GM21737 (cell line): Measurements from ENCODE around the gene ASB17.
"Not testable (repeated sequence)": the region's sequence is repeated elsewhere in the genome, so short reads cannot be mapped to it uniquely, and the experiment has no call there.

Experiments
- ATAC-seq: cut with Tn5 transposase; IDR thresholded peaks from one replicate; pipeline ENCODE4 v1.9.1; 2021; ENCODE audit warnings: mild to moderate bottlenecking, moderate library complexity; ENCODE audit not compliant: unreplicated experiment

ASB17 gene, protein sequence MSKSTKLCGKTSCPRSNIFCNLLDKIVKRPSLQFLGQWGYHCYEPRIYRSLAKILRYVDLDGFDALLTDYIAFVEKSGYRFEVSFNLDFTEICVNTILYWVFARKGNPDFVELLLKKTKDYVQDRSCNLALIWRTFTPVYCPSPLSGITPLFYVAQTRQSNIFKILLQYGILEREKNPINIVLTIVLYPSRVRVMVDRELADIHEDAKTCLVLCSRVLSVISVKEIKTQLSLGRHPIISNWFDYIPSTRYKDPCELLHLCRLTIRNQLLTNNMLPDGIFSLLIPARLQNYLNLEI

DNA sequence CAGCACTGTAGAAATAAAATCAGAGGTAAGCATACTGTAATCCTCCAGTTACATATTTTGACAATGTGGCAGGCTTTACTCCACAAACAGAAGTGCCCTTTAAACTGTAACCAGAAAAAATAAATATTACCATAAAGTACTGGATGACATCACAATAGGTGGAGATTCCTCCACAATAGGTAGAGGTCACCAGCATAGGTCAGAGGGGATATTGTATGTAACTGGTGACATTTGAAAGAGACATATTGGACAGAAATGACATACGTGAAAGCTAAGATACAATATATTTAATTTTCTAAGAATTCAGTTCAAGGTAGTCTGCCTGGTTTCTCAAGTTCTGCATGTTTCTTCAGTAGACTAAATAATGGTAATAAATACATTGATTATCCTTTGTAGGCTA lies at the start of gene ASB17:
Gene ASB17, minus strand, starts transcription at position 101 of the 400 bp plus-strand sequence. CDS start 113 bp downstream, outside the sequence.
- no peak for ATAC-seq

DNA sequence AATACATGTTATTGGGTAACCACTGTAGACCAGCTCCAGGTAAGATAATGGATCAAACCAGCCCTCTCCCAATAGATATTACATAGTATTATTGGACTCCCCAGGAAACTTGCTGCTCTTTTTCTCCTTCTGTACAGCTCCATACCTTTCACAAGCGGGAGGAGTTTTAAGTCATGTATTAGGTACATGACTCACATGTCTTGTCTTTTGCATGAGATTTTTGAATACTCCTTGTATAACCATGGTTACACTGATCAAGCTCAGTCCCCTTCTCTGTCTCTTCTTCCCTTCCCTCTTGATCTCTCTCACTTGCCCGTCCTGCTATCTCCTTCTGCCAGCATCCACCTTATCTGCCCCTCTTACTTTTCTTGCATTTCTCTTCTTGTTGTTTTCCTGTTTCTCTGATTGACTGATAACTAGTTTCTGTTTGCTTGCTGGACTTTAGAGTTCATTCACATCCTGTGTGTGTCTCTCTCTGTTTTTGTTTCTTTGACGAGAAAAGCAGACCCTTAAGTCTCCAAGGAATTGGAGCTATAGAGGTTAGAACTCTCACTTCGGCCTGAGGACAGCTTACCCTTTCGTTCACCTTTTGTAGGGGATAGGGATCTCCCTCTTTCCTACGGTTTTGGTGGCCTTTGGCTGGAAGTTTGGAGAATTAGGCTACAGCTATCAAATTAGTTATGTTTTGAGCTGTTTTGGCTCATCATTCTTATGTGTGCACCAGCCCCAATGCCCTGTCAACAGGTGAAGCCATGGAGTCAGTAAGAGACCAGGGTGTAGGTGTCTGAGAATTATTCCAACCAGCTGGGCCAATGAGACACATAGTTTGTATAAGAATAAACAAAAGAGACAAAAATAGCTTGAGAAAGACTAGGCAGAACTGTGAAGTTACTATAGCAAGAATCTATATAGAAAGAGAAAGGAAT lies 49.0 kb upstream of the ASB17 start:
- ATAC-seq = peak; percentile 53

DNA sequence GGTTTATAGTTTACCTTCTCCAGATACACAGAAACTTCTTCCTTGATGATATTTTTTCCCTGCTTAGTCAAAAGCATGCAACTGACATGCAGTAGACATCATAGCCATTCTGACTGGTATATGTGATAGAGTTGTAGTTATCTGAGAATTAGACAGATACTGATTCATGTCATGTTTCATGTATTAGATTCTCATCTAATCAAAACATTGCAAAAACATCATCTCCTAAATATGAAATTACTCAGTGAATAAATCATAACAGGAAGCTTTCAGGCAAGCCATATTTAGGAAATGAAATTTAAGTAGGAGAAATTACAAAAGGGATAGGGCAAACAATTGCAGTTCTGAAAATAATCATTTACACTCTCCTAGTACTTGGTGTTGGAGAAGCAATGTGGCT lies 38.4 kb upstream of the ASB17 start:
- ATAC-seq = no peak

DNA sequence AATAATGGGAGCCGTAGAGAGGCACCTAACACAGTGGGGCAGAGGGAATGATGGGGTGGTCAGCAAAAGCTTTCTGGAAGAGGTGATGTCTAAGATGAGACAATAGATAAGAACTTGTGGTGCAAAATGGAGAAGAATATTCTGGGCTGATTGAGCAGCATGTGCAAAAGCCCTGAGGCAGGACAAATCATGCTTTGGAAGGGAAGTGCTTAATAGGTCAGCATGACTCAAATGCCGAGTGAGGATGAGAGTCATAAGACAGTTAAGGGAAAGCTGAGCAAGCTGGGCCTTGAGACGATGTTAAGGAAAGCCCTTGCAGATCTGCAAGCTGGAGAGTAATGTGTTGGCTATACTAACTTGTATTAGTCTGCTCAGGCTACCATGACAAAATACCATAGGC lies 37.3 kb upstream of the ASB17 start:
- ATAC-seq = no peak

DNA sequence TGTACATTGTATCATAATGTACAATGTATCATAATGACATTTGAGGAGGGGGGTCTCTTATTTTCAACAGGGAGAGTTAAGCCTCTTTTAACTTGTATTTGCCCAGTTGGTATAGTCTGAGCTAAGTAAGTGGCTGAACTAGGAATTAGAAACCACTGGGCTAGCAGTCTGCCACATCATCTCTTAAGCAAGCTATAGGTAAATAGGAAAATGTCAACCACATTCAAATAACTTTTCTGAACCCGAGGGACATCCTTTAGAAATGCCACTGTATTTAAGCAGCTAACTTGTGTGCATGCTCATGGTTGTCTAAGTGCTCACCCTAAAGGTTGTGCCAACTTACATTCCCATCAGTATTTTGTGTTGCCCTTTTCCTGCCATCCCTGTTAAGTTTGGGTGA lies 35.5 kb upstream of the ASB17 start:
- ATAC-seq = no peak

DNA sequence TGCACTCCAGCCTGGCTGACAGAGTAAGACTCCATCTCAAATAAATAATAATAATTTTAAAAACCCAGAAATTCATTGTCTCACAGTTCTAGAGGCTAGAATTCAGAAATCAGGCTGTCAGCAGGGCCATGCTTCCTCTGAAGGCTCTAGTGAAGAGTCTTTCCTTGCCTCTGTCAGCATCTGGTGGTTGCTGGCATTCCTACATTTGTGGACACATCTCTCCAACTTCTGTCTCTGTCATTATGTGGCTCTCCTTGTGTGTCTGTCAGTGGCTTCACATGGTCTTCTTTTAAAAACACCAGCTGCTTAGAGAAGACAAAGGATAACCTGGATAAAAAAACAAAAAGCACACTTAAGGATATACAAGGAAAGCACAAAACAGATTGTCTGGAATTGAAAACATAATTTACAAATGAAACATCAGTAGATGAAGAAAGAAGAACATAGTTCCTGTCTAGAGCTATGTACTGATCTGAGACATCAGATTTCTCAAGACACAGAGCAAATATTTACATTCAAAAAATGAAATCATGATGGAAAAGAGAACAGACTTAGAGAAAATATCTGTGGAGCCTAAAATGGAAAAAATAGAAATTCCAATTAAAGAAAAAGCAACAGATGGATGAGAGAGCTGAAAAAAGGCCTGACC lies 32.7 kb upstream of the ASB17 start:
- ATAC-seq = no peak

DNA sequence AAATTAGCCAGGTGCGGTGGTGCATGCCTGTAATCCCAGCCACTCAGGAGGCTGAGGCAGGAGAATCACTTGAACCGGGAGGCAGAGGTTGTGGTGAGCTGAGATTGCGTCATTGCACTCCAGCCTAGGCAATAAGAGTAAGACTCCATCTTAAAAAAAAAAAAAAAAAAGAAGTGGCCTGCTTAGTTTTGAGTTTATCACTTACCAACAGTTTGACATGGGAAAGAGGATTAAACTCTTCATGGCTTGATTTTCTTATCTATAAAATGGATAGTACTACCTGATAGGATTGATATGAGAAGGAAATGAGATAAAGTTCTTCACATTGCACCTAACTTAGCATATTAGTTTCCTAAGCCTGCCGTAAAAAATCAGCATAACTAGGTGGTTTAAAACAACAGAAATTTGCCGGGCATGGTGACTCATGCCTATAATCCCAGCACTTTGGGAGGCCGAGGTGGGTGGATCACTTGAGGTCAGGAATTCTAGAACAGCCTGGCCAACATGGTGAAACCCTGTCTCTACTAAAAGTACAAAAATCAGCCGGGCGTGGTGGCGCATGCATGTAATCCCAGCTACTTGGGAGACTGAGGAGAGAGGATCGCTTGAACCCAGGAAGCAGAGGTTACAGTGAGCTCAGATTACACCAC lies 32.0 kb upstream of the ASB17 start:
- ATAC-seq = not testable (repeated sequence)

DNA sequence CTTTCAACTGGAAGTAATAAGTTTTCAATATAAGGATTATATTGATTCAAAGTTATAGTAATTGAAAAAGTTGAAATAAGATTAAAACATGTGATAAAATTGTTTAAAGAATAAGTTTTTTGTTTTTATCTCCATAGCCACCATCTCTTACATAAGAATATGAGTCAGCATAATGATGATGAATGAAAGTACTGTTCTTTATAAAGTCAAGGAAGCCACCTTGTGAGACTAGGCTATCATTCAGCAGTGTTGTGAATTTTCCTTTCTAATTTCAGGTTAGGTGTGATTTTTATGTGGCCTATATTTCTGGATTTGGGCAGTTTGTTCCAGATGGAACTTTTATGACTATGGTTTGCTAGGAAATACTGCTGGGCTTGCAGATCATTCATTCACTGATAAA lies 22.4 kb upstream of the ASB17 start:
- ATAC-seq = no peak

DNA sequence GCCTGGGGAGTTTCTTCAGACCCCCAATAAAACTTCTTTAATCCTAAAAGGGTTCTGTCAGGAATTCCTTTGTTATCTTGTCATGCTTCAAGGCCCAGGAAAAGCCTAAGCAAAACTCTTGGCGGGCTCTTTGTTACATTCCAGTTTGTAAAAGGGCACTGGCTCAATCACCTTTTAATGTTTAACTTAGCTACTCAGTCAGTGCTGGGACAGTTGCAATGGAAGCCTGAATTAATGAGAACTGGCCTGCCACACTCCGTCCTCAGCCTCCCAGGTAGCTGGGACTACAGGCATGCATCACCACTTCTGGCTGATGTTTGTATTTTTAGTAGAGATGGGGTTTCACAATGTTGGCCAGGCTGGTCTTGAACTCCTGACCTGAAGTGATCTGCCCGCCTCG lies 21.3 kb upstream of the ASB17 start:
- no peak for ATAC-seq

DNA sequence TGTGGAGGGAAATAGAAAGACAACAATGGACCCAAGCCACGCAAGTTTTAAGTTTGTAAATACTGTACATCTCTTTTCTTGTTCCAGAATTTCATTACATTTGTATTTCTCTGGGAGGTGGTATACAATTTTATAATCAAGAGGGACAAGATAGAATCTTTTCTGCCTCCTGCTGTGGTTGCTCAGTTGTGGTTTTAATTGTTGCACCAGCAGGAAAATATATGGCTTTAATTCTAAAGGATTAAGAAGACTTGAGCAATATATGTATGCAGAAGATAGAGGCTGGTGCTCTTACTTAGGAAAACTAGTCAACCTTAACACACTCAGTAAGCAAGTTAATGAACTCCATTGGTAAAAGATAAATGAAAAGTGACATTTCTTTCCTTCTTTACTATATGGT lies 19.8 kb upstream of the ASB17 start:
- no peak for ATAC-seq

DNA sequence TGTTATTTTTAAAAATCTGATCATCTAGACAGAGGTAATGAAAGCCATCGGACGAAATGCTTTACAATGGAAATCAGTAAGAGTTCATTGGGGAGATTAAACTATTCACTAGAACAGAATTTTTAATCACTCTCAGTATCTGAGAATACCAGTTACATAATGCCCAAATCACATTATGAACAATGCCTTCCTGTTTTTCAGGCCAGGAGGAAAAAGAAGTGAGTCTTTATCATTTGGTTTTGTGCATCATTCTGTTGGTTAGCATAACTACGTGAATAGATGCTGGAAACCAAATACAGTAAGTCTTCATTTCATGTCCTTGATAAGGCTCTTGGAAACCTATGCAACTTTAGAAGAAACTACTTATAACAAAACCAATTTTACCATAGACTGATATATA lies 18.0 kb upstream of the ASB17 start:
- ATAC-seq = no peak

DNA sequence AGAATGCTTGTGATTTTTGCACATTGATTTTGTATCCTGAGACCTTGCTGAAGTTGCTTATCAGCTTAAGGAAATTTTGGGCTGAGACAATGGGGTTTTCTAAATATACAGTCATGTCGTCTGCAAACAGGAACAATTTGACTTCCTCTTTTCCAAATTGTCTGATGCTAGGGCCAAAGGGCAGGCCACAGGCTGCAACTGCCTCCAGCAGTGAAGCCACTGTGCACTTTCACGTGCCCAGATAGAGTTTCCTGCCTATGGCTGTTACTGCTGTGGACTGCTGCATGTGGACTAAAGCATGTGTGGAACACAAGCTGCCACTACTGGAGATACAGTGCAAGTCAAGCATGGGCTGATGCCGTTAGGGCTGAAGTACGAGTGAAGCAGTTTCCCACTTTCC lies 10.8 kb upstream of the ASB17 start:
- not testable (repeated sequence) for ATAC-seq

DNA sequence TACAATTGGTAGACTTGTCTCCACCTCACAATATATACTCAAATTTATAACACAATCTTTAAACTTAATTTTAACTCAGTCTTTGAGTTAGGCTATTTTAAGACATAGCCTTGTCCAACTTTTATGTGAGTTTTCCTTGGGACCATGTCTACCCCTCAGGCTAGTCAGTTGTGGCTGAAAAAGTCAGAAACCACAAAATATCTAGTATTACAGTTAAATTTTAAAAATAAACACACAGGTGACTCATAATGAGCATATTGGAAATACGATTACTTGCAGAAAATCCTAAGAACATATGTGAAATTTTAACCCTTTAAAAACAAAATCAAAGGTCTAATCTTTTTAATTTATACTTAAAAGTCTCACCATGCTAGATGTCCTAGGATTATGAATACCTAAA lies 4.8 kb upstream of the ASB17 start:
- no peak for ATAC-seq

DNA sequence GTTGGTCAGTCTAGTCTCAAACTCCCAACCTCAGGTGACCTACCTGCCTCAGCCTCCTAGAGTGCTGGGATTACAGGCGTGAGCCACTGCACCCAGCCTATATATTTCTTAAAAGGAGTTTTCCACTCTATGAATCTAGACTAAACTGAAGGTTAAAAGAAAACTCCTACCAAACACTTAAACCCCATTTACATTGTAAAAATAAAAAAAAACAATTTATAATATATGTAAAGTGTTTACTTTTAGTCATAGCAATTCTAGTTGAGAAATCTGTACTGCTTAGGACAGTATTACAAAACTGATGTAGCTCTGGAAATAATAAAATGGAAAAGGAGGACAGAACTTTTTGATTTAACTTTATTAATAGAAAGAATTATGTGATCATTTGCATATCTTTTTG lies 9.5 kb downstream of the ASB17 start:
- ATAC-seq = no peak

DNA sequence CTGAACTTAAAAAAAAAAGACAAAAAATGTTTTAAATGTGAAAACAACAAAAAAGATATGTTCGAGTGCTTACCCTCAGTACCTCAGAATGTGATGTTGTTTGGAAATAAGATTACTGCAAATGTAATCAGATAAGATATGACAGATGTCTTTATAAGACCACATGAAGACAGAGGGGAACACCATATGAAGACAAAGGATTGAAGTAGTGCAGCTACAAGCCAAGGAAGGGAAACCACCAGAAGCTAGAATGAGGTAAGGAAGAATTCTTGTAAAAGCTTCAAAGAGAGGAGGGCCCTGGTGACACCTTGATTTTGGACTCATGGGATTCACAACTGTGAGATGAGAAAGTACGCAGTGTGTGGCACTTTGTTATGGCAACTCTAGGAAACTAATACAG lies 15.4 kb downstream of the ASB17 start:
- no peak for ATAC-seq

DNA sequence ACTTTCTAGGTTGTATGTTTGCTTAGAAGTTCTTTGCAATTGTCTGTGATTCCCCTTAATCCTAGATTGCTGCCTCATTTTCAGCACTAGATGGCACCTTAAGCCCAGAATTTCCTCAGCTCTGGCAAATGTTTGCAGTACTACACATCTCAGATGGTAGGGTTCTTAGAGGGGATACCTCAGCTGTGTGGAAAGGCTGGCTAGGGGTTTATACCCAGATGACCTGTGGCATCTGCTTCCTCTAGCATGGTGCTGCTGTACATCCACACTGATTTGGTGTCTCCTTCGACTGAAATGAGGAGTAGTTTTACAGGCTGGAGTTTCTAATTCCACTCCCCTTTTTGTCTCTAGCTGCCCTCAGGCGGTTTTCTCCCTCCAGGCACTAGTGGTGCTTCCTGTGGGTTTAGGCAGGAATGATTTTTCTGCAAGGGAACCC lies 23.5 kb downstream of the ASB17 start:
- ATAC-seq = no peak

DNA sequence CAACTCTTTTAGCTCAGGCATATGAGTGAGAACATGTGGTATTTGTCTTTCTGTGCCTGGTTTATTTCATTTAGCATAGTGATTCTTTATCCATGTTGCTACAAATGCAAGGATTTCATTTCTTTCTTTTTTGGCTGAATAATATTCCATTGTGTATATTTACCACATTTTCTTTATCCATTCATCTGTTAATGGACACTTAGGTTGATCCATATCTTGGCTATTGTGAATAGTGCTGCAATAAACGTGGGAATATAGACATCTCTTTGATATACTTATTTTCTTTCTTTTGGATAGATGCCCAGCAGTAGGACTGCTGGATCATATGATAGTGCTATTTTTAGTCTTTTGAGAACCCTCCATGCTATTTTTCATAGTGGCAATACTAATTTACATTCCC lies 30.8 kb downstream of the ASB17 start:
- ATAC-seq = no peak

DNA sequence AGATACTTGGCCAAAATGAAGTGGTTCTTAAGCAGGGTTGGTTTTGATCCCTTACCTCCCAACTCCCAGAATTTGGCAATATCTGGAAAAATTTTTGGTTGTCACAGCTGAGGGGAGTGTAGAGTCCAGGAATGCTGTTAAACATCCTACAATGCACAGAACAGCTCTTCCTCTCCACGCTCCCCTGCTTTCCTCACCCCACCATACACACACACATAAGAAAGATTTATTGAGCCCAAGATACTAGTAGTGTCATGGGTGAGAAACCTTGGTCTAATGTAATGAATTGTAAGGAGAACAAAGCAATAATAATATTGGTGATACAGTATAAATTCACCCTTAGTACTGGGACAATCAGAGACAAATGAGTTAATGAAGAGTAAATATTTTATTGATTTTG lies 47.8 kb downstream of the ASB17 start:
- no peak for ATAC-seq

DNA sequence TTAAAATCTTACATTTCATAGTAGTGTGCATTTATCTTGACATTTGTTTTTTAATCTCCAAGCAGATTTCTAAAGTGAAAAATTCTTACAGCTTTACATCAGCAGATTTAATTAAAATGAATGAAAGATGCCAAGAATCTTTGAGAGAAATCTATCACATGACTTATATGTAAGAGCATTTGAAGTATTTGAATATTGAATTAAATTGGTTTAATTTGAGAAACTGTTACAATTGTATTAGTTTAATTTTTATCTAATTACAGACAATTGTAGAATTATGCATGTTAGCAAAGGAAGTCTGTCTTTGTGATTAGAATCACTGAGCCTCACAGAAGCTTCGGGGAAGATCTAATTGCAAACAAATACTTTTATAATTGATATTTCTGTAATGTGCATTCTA lies 52.2 kb downstream of the ASB17 start:
- no peak for ATAC-seq

DNA sequence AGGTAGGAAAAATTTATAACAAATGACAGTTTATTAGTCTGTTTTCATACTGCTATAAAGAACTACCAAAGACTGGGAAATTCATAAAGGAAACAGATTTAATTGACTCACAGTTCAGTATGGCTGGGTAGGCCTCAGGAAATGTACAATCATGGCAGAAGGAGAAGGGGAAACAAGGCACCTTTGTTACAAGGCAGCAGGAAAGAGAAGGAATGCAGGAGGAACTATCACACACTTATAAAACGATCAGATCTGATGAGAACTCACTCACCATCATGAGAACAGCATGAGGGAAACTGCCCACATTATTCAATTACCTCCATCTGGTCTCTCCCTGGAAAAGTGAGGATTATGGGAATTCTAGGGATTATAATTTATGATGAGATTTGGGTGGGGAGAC lies 61.3 kb downstream of the ASB17 start:
- no peak for ATAC-seq
